Ectodermal cell (in vitro differentiated cells): ENCODE data around the gene NCDN.
A peak's percentile ranks its signal among the peaks of the same experiment; 100 is the strongest.
"Not testable (repeated sequence)": the region's sequence is repeated elsewhere in the genome, so short reads cannot be mapped to it uniquely, and the experiment has no call there.

Source experiments
- H3K27ac ChIP-seq: 2 replicates; pipeline ENCODE4 v1.7.0; 2013; ENCODE audit warnings: mild to moderate bottlenecking, low read depth, low read length; ENCODE audit not compliant: insufficient read depth, poor library complexity, severe bottlenecking
- H3K27me3 ChIP-seq: 2 replicates; pipeline ENCODE4 v1.7.0; 2013; ENCODE audit warnings: mild to moderate bottlenecking, low read length; ENCODE audit not compliant: insufficient read depth, control insufficient read depth, poor library complexity, severe bottlenecking
- H3K36me3 ChIP-seq: one replicate; pipeline ENCODE4 v1.7.0; 2013; ENCODE audit warnings: low read length; ENCODE audit not compliant: control insufficient read depth, insufficient read depth
- H3K4me1 ChIP-seq: one replicate; pipeline ENCODE4 v1.7.0; 2013; ENCODE audit warnings: low read length; ENCODE audit not compliant: control insufficient read depth, insufficient read depth
- H3K4me3 ChIP-seq: 2 replicates; pipeline ENCODE4 v1.7.0; 2013; ENCODE audit warnings: low read depth, low read length, control low read depth; ENCODE audit not compliant: insufficient read depth
- H3K9me3 ChIP-seq: 2 replicates; pipeline ENCODE4 v1.7.0; 2013; ENCODE audit warnings: mild to moderate bottlenecking, low read length, moderate library complexity; ENCODE audit not compliant: control insufficient read depth
- WGBS, 2 experiments: methylation state at CpG; one replicate each; pipeline ENCODE4 v1.1.7; 2013; ENCODE audit warnings: missing lambda C conversion rate in 2 of 2; 5-methylcytosine and 5-hydroxymethylcytosine counted together

Gene NCDN

DNA sequence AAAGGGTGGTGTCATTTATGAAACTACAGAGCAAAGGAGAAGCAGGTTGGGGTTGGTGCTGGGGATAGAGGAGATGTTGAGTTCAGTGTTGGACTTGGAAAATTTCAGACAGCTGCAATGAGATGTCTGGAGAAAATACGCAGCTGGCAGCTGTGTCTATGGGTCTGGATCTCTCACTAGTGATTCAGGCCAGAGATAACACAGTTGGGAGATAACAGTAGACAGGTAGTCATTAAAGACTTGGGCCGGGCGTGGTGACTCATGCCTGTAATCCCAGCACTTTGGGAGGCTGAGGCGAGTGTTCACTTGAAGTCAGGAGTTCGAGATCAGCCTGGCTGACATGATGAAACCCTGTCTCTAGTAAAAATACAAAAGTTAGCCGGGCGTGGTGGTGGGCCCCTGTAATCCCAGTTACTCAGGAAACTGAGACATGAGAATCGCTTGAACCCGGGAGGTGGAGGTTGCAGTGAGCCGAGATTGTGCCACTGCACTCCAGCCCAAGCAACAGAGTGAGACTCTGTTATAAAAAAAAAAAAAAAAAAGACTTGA is 13.1 kb downstream of the NCDN start:
- Histone ChIP-seq H3K4me1 (no peaks in the 10 kb centered on the region), H3K36me3 (no peaks in the 10 kb centered on the region), H3K27me3 (peaks cover 65% of the 10 kb centered on the region), H3K27ac (no peak overlapping the region), H3K4me3 (no peak overlapping the region), H3K9me3 (no peaks in the 10 kb centered on the region)
- 87 to 92% methylated on average over 10 of the region's 10 CpGs for WGBS, 2 experiments

DNA sequence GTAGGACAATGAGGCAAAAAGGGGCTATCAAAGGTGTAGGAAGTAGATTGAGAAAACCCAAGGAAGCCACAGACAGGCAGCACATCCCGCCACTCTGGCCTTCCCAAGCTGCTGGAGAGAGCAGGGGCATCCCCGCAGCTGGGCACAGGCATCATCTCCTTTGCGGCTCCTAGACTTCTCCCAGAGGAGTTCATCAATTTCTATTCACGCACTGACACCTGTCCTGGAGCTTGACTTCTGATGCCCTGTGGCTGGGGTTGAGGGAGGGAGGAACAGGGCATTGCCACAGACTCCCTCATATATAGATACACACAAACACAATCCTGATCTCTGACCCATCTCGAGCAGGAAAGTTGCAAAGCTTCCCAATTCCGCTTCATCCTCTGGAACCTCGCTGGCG is 13.7 kb downstream of the NCDN start:
- Histone ChIP-seq H3K9me3 (no peaks in the 10 kb centered on the region), H3K4me1 (no peaks in the 10 kb centered on the region), H3K27ac (no peak overlapping the region), H3K4me3 (no peak overlapping the region), H3K36me3 (no peaks in the 10 kb centered on the region), H3K27me3 (peaks cover 71% of the 10 kb centered on the region)
- 89 to 90% methylated on average over 8 of the region's 8 CpGs for WGBS, 2 experiments

DNA sequence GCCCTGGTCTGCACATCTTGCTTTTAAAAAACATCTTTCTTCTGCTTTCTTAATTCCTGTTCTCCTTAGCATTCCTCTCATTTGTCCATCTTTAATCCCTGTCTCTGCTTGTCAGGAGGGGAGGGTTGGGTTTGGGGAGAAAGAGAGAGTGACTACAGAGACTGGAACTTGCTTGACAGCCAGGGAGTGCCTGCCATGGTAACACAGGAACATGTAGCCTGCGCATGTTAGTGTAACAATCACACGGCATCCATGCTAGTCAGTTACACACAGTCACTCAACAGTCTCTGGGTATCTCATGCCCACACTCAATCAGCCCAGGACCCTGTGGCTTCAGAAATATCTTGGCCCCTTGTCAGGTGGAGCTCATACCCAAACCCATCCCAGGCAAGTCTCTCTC is 14.7 kb downstream of the NCDN start:
- WGBS, 2 experiments: 86 to 92% methylated on average over 2 of the region's 2 CpGs
- H3K27ac ChIP-seq: no peak overlapping the region
- no peaks in the 10 kb centered on the region for H3K36me3 ChIP-seq
- no peaks in the 10 kb centered on the region for H3K9me3 ChIP-seq
- H3K4me3 ChIP-seq: no peak overlapping the region
- H3K27me3 ChIP-seq: peaks cover 81% of the 10 kb centered on the region
- no peaks in the 10 kb centered on the region for H3K4me1 ChIP-seq

DNA sequence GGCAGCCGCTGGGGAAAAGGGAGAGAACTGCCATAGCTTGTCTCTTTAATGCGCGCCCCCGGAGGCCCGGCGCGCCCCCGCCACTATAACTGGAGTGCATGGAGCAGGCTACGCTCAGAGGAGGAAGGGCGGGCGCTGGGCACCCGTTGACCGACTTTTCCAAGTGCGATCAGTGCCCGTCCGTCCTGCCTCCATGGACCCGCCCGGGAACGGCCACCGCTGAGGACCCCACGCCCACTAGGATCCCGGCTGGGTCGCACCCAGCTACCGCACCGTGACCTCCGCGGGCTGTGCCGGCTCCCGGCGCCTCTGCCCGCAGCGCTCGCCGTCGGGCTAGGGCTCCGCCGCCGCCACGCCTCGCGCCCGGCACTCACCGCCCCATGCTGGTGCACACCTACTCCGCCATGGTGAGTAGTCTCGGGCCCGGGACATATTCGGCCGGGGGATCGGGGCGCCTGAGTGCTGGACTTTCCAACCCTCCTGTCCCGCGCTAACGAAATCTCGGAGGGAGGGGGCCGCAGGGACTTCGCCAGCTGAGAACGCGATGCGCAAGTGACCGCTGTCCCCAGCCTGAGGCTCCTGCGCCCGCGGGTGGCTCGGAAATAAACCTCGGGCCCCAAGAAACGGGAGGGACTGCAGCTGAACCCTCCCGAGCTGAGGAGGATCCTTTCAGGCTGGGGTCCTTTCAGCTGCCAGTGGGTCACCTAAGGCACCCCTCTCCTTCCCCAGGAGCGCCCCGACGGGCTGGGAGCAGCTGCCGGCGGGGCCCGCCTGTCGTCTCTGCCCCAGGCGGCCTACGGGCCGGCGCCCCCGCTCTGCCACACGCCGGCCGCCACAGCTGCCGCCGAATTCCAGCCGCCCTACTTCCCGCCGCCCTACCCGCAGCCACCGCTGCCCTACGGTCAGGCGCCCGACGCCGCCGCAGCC is 15.9 kb downstream of the NCDN start, which contains the start of gene TFAP2E:
Gene TFAP2E, plus strand, starts transcription at position 117 of the 927 bp plus-strand sequence. Its CDS starts 264 bp downstream, at position 381.
- Histone ChIP-seq H3K36me3 (no peaks in the 10 kb centered on the region), H3K9me3 (no peaks in the 10 kb centered on the region), H3K27ac (no peak within 1 kb of the TSS), H3K27me3 (peaks cover 93% of the 10 kb centered on the region), H3K4me3 (peak within 1 kb of the TSS; percentile 44), H3K4me1 (no peaks in the 10 kb centered on the region)
- WGBS, 2 experiments: 2 to 3% methylated on average over 95 of the region's 95 CpGs

DNA sequence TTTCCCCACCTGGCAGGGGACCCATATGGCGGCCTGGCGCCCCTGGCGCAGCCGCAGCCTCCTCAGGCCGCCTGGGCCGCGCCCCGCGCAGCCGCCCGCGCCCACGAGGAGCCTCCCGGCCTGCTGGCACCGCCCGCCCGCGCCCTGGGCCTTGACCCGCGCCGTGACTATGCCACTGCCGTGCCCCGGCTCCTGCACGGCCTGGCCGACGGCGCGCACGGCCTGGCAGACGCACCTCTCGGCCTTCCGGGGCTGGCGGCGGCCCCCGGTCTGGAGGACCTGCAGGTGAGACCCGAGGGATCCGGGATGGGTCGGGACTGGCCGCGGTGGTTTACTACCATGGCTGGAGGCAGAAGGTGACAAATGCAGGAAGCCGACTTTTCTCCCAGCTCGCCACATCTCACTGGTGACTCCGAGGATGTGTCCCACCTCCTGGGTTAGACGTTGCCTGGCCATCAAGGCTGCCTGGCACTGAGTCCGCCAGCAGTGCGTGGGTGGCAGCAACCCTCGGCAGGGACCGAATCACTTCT is 16.6 kb downstream of the NCDN start:
- Histone ChIP-seq H3K4me3 (no peak overlapping the region), H3K4me1 (no peaks in the 10 kb centered on the region), H3K27ac (no peak overlapping the region), H3K36me3 (no peaks in the 10 kb centered on the region), H3K9me3 (no peaks in the 10 kb centered on the region), H3K27me3 (peaks cover 100% of the 10 kb centered on the region)
- 52 to 55% methylated on average over 48 of the region's 48 CpGs for WGBS, 2 experiments

DNA sequence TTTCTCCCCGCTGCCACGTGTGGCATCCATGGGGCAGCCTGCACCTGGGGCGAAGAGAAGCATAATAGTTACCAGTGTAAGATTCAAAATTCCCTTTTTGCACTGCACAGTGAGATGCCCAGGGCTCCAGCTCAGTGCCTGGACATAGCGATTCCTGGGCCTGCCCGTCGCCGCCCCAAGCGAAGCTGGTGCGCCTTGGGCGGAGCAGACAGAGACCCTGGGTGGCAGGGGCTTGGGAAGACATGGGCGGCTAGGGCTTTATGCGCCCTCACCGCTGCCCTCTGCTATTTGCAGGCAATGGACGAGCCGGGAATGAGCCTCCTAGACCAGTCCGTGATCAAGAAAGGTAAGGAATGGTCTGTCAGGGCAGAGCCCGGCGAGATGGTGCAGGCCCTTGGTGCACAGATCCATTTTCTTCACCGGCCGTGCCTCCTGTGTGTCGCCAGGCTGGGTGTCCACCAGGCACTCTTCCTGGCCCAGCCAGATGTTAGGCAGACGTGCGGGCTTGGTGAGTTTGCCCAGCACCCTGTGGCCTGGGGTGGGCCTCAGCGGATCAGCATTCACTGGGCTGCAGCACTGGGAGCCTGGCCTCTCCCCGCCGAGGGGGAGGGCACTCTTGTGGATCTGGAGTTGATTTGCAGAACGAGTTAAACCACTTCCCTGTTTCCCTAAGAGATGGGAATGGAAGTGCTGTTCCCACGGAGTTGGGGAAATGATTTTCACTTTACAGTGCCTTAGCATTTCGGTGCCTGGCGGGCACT is 17.2 kb downstream of the NCDN start:
- WGBS, 2 experiments: 71 to 77% methylated on average over 30 of the region's 30 CpGs
- Histone ChIP-seq H3K27me3 (peaks cover 98% of the 10 kb centered on the region), H3K4me1 (no peaks in the 10 kb centered on the region), H3K36me3 (no peaks in the 10 kb centered on the region), H3K9me3 (no peaks in the 10 kb centered on the region), H3K4me3 (no peak overlapping the region), H3K27ac (no peak overlapping the region)

DNA sequence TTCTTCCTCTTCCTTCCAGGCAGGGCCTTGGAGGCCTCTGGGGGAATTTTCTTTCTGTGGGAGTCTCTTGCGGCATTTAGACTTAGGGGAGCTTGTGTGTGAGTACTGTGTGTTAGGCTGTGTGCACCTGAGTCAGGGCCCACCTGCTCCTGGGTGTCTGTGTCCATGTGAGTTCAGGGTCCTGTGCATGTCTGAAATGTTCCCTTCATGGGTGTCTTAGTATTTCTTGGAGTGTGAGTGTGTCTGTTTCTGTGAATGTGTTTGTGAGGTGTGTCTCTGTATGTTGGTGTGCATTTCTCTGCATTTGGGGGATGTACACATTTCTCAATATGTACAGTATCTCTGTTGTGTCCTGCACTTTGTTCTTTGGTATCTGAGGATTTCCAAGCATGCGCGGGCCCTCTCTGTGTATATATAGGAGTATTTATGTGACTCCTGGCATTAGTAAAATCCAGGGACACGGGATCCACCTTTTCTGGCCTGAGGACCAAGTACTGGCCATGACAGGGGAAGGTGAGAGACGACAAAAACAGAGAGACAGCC is 17.9 kb downstream of the NCDN start:
- Histone ChIP-seq H3K9me3 (no peaks in the 10 kb centered on the region), H3K36me3 (no peaks in the 10 kb centered on the region), H3K4me3 (no peak overlapping the region), H3K4me1 (no peaks in the 10 kb centered on the region), H3K27me3 (peaks cover 91% of the 10 kb centered on the region), H3K27ac (no peak overlapping the region)
- 85 to 86% methylated on average over 5 of the region's 5 CpGs for WGBS, 2 experiments

DNA sequence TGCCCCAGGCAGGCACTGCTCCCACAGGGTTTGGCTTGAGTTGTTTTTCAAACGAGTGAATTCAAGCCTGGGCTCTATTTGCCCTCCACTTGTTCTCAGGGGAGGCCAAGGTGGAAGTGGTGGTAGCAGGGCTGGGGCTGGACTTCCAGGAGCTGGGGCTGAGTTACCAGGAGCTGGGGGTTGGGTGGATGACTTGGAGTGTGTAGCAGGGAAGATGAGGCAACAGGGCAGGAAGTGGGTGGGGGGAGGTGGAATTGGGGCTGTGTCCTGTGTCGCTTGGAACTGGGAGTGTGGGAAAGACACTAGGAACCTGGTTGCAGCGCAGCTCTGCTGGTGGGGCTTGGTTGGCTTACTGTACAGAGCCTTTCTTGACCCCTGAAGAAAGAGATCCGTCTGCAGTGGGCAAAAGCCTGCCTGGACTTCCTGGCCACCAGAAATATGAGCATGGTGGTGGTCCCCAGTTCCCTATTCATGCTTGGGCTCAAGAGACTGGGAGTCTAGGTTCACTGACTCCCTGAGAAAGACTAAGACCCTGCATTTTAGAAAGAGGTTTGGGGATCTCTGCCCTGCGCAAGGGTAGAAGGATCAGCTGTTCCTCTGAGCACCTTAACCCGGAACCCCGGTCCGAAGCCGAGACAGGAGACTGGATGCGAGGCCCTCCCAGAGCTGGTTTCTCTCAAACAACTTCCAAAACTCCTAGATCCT is 18.6 kb downstream of the NCDN start:
- WGBS, 2 experiments: 57 to 61% methylated on average over 10 of the region's 10 CpGs
- H3K27ac ChIP-seq: no peak overlapping the region
- H3K9me3 ChIP-seq: no peaks in the 10 kb centered on the region
- H3K4me1 ChIP-seq: no peaks in the 10 kb centered on the region
- peaks cover 84% of the 10 kb centered on the region for H3K27me3 ChIP-seq
- H3K36me3 ChIP-seq: no peaks in the 10 kb centered on the region
- H3K4me3 ChIP-seq: no peak overlapping the region

DNA sequence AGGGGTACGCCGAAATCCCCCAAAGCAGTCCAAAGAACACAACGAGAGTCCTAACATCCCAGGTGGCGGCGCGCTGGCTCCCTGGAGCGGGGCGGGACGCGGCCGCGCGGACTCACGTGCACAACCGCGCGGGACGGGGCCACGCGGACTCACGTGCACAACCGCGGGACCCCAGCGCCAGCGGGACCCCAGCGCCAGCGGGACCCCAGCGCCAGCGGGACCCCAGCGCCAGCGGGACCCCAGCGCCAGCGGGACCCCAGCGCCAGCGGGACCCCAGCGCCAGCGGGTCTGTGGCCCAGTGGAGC is 19.1 kb downstream of the NCDN start:
- not testable (repeated sequence) for H3K4me3 ChIP-seq, H3K4me1 ChIP-seq, H3K36me3 ChIP-seq, H3K9me3 ChIP-seq, H3K27ac ChIP-seq
- H3K27me3 ChIP-seq: peaks cover 79% of the 10 kb centered on the region
- 27 to 29% methylated on average over 37 of the region's 37 CpGs for WGBS, 2 experiments
